Gastrocnemius medialis (tissue), 4 donors: ENCODE data around the gene KIT. TPM values are rescaled to one million over a fixed set of nuclear protein-coding genes. Genes with fewer than 3 reads are reported as not detected.

Source experiments
- ATAC-seq, 2 donors: fragments of 150-250 bp; one replicate each; pipeline ENCODE4 v1.9.1; 2016
- DNase-seq, 2 donors: peaks; one replicate each; pipeline ENCODE4 v3.0.0-alpha.2; 2019
- H3K27ac ChIP-seq, 4 donors: fragments of 200-600 bp; sonication (generic); 1 replicate in 1 of 4; 2 replicates in 3 of 4; pipeline ENCODE4 v1.5.1; 2016 to 2018; ENCODE audit warnings: mild to moderate bottlenecking in 2 of 4, moderate library complexity in 1 of 4
- H3K27me3 ChIP-seq, 3 donors: fragments of 200-600 bp; sonication (generic) in 2 of 3; 1 replicate in 1 of 3; 2 replicates in 2 of 3; pipeline versions ENCODE4 v1.5.1 to v1.6.0; 2016 to 2019; ENCODE audit warnings: mild to moderate bottlenecking in 1 of 3, moderate library complexity in 1 of 3
- H3K36me3 ChIP-seq, 2 donors: fragments of 200-600 bp; sonication (generic) in 1 of 2; one replicate each; pipeline ENCODE4 v1.5.1; 2017 to 2018
- H3K4me1 ChIP-seq, 2 donors: fragments of 200-600 bp; sonication (generic) in 1 of 2; one replicate each; pipeline ENCODE4 v1.5.1; 2016 to 2017; ENCODE audit warnings: mild to moderate bottlenecking in 2 of 2
- H3K4me3 ChIP-seq, 4 donors: fragments of 200-600 bp; sonication (generic) in 3 of 4; 1 replicate in 1 of 4; 2 replicates in 3 of 4; pipeline ENCODE4 v1.5.1; 2016 to 2019; ENCODE audit warnings: mild to moderate bottlenecking in 2 of 4
- H3K9me3 ChIP-seq, 3 donors: fragments of 200-600 bp; sonication (generic) in 2 of 3; 1 replicate in 1 of 3; 2 replicates in 2 of 3; pipeline ENCODE4 v1.5.1; 2016 to 2019
- POLR2A ChIP-seq, 2 donors: fragments of 450-650 bp; IDR thresholded peaks; one replicate each; pipeline ENCODE4 v1.6.1; 2017; ENCODE audit warnings: antibody characterized with exemption in 2 of 2, mild to moderate bottlenecking in 2 of 2, moderate library complexity in 2 of 2
- in situ Hi-C, 4 donors: fragments of 200-750 bp; cut with MboI; loops; one replicate each; pipeline versions ENCODE4 v1.15.0 to v1.8.0; 2017; ENCODE audit warnings: low sequenced_read_pairs in 4 of 4
- intact Hi-C: fragments of 100-400 bp; cut with DNase I; formaldehyde crosslinking; loops from one replicate; pipeline ENCODE4 v1.15.1; 2023; ENCODE audit warnings: low total_unique reads
- total RNA-seq, 4 donors: library from RNA; depleted of rRNA; stranded (reverse); fragments of >200 nt; gene quantifications; one replicate each; pipeline versions ENCODE4 v1.1.0 to v1.2.3, GENCODE V29; 2016
- TF ChIP-seq, protein P1 (sequence below), 5 experiments: fragments of 450-650 bp in 3 of 5; fragments of 200-600 bp in 2 of 5; sonication (generic) in 2 of 5; IDR thresholded peaks in 4 of 5; conservative IDR thresholded peaks in 1 of 5; 1 replicate in 4 of 5; 2 replicates in 1 of 5; pipeline ENCODE4 v1.5.1; 2016 to 2019; ENCODE audit warnings: antibody characterized with exemption in 5 of 5, mild to moderate bottlenecking in 3 of 5, moderate library complexity in 3 of 5

KIT gene
- total RNA-seq, 4 donors from 2014 or later = 0.62 to 2.9 (median 1.9) TPM

DNA sequence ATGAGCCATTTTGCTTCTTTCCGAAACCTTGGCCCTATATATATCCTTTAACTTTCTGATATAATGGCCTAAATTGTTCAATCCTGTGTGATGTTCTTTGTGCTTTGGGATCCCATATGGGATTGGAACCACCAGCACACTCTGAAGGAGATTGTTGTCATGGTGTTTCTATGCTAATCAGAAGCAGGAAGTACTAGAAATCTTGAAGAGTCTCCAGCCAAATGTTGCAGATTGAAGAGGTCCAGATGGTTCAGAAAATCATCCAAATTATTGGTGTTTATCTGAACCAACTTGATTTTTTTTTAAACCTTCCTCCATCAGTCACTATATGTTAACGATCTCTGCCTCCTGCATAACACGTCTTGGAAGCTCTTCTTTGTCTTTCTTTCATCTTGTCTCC lies 72.8 kb downstream of the KIT start:
- Histone ChIP-seq H3K4me3 (no peak overlapping the region), H3K27ac (no peak overlapping the region), H3K4me1 (no peaks in the 10 kb centered on the region), H3K9me3 (no peaks in the 10 kb centered on the region), H3K36me3 (no peaks in the 10 kb centered on the region), H3K27me3 (no peaks in the 10 kb centered on the region)
- no peak for TF ChIP-seq POLR2A (IDR thresholded peaks at IDR 0.05)
- TF ChIP-seq, protein P1, sequence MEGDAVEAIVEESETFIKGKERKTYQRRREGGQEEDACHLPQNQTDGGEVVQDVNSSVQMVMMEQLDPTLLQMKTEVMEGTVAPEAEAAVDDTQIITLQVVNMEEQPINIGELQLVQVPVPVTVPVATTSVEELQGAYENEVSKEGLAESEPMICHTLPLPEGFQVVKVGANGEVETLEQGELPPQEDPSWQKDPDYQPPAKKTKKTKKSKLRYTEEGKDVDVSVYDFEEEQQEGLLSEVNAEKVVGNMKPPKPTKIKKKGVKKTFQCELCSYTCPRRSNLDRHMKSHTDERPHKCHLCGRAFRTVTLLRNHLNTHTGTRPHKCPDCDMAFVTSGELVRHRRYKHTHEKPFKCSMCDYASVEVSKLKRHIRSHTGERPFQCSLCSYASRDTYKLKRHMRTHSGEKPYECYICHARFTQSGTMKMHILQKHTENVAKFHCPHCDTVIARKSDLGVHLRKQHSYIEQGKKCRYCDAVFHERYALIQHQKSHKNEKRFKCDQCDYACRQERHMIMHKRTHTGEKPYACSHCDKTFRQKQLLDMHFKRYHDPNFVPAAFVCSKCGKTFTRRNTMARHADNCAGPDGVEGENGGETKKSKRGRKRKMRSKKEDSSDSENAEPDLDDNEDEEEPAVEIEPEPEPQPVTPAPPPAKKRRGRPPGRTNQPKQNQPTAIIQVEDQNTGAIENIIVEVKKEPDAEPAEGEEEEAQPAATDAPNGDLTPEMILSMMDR (IDR thresholded peaks at IDR 0.05 in 4 of 5, conservative IDR thresholded peaks at IDR 0.05 in 1 of 5) = no peak
- intact Hi-C loops (no loop called here), in situ Hi-C loops (no loop called here)
- ATAC-seq = no peak
- DNase-seq = no peak

DNA sequence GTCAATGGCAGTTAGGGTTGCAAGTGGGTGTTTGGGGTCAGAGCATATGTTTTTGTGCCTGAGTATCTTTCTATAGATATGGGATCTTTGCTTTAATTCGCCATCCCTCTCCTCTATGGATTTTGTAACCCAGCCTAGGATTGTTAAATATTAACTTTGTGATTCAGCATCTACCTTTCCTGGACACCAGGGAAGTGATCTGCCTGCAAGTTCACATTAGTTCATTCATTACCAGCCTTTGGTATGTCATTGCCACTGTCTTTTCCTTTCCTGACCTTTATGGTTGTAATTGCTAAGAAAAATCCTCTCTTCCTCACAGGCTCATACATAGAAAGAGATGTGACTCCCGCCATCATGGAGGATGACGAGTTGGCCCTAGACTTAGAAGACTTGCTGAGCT lies 73.8 kb downstream of the KIT start:
- TF ChIP-seq, protein P1 (IDR thresholded peaks at IDR 0.05 in 4 of 5, conservative IDR thresholded peaks at IDR 0.05 in 1 of 5) = no peak
- Histone ChIP-seq H3K36me3 (no peaks in the 10 kb centered on the region), H3K27ac (no peak overlapping the region), H3K4me1 (no peaks in the 10 kb centered on the region), H3K9me3 (no peaks in the 10 kb centered on the region), H3K4me3 (no peak overlapping the region), H3K27me3 (no peaks in the 10 kb centered on the region)
- in situ Hi-C loops (no loop called here), intact Hi-C loops (no loop called here)
- no peak for ATAC-seq
- DNase-seq = no peak

DNA sequence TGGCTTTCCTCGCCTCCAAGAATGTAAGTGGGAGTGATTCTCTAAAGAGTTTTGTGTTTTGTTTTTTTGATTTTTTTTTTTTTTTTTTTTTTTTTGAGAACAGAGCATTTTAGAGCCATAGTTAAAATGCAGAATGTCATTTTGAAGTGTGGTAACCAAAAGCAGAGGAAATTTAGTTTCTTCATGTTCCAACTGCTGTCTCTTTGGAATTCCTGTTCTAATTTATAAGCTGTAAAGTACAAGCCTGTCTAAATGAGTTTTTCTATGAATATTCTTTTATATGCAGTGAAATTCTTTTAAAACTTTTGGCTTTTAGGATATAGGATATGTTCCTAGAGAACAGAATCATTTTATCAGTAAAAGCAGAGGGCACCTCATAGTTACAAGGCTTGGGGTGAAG lies 74.2 kb downstream of the KIT start:
- TF ChIP-seq, protein P1 (IDR thresholded peaks at IDR 0.05 in 4 of 5, conservative IDR thresholded peaks at IDR 0.05 in 1 of 5) = no peak
- TF ChIP-seq POLR2A (IDR thresholded peaks at IDR 0.05) = no peak
- Histone ChIP-seq H3K4me3 (no peak overlapping the region), H3K27me3 (no peaks in the 10 kb centered on the region), H3K27ac (no peak overlapping the region), H3K4me1 (no peaks in the 10 kb centered on the region), H3K9me3 (no peaks in the 10 kb centered on the region), H3K36me3 (no peaks in the 10 kb centered on the region)
- in situ Hi-C loops = no loop called here
- ATAC-seq = no peak
- intact Hi-C loops = no loop called here
- DNase-seq = no peak

DNA sequence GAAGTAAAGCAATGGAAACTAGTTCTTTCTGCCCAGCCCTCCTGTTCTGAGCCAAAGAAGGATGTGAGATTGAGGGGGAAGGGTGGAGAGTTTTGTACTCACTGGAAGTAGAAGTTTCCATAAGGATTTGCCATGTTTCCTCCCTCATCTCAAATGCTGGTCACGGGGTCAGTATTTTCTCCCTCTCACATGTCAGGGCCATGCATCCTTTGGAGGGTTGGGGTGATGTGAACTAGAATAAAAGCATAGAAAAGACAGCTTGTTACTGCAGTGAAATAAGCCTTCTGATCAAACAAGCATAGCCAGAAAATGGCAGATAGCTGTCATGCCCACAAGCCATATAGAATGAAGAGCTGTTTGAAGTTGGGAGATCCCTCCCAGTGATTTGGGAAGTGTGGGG lies 79.7 kb downstream of the KIT start:
- H3K36me3 ChIP-seq = no peaks in the 10 kb centered on the region
- no peaks in the 10 kb centered on the region for H3K4me1 ChIP-seq
- H3K27me3 ChIP-seq = no peaks in the 10 kb centered on the region
- DNase-seq = no peak
- H3K4me3 ChIP-seq = no peak overlapping the region
- H3K27ac ChIP-seq = no peak overlapping the region
- TF ChIP-seq, protein P1 (IDR thresholded peaks at IDR 0.05 in 4 of 5, conservative IDR thresholded peaks at IDR 0.05 in 1 of 5) = no peak
- no peak for TF ChIP-seq POLR2A (IDR thresholded peaks at IDR 0.05)
- ATAC-seq = no peak
- intact Hi-C loops = no loop called here
- in situ Hi-C loops = no loop called here
- no peaks in the 10 kb centered on the region for H3K9me3 ChIP-seq

DNA sequence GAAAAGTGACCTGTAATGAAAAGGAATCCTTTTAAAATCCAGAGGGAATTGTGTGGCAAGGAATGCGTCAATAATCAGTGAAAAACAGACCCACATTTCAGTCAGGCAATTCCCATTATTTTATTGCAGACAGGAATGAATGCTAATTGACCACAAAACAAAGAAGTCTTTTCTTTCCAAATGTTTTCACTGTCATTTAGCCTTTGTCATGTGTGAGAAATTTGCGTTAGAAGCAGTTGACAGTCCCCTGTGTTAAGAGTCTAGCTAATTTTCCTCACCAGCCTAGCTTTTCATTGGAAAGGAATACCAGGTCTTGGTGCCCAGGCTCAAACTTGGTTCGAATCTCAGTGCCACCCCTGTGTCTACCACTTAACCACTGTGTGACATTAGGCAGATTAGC lies 83.4 kb downstream of the KIT start:
- ATAC-seq (no peak), DNase-seq (no peak)
- no peaks in the 10 kb centered on the region for H3K9me3 ChIP-seq
- TF ChIP-seq, protein P1 (IDR thresholded peaks at IDR 0.05 in 4 of 5, conservative IDR thresholded peaks at IDR 0.05 in 1 of 5) = no peak
- TF ChIP-seq POLR2A (IDR thresholded peaks at IDR 0.05) = no peak
- H3K27ac ChIP-seq = no peak overlapping the region
- no peaks in the 10 kb centered on the region for H3K36me3 ChIP-seq
- no peaks in the 10 kb centered on the region for H3K27me3 ChIP-seq
- no peak overlapping the region for H3K4me3 ChIP-seq
- in situ Hi-C loops (no loop called here), intact Hi-C loops (no loop called here)
- no peaks in the 10 kb centered on the region for H3K4me1 ChIP-seq
